ENCODE measurements around the gene MRTFA.

The MRTFA gene

GRCh38 chr22:40480996-40481395, 155.5 kb downstream of the MRTFA start:
- FAIRE-seq, result no peak
- TF ChIP-seq CTCF (IDR thresholded peaks at IDR 0.05; ENCODE audit: insufficient read depth, missing control alignments), result no peak
- no peak for DNase-seq (ENCODE audit: insufficient read length, low spot score)

GRCh38 chr22:40479887-40480538, 156.5 kb downstream of the MRTFA start:
- FAIRE-seq, result no peak
- TF ChIP-seq CTCF (IDR thresholded peaks at IDR 0.05; ENCODE audit: insufficient read depth, missing control alignments), result no peak
- no peak for DNase-seq (ENCODE audit: insufficient read length, low spot score)

- no peak for DNase-seq (ENCODE audit: insufficient read length, low spot score)
- no peak for FAIRE-seq
- TF ChIP-seq CTCF (IDR thresholded peaks at IDR 0.05; ENCODE audit: insufficient read depth, missing control alignments), result peak; percentile 36
These were observed 157.3 kb downstream of the MRTFA start for GRCh38 chr22:40479126-40479800.

- no peak for TF ChIP-seq CTCF (IDR thresholded peaks at IDR 0.05; ENCODE audit: insufficient read depth, missing control alignments)
- no peak for DNase-seq (ENCODE audit: insufficient read length, low spot score)
- FAIRE-seq, result no peak
These were observed 158.0 kb downstream of the MRTFA start for GRCh38 chr22:40478338-40479125.

- no peak for FAIRE-seq
- TF ChIP-seq CTCF (IDR thresholded peaks at IDR 0.05; ENCODE audit: insufficient read depth, missing control alignments), result no peak
- DNase-seq (ENCODE audit: insufficient read length, low spot score), result no peak
These were observed 158.7 kb downstream of the MRTFA start for GRCh38 chr22:40477683-40478337.

- TF ChIP-seq CTCF (IDR thresholded peaks at IDR 0.05; ENCODE audit: insufficient read depth, missing control alignments), result no peak
These were observed 160.2 kb downstream of the MRTFA start for GRCh38 chr22:40476341-40476740.

More at GRCh38 chr22:40476341-40476740, 160.2 kb downstream of the MRTFA start:
- DNase-seq (ENCODE audit: insufficient read length, low spot score) (no peak), FAIRE-seq (no peak)
